HG03060 (cell line): Measurements from ENCODE around the gene MROH8.

Experiments
- ATAC-seq: cut with Tn5 transposase; IDR thresholded peaks from one replicate; pipeline ENCODE4 v1.9.1; 2021; ENCODE audit warnings: low read depth, moderate number of reproducible peaks; ENCODE audit not compliant: unreplicated experiment

The MROH8 gene

DNA sequence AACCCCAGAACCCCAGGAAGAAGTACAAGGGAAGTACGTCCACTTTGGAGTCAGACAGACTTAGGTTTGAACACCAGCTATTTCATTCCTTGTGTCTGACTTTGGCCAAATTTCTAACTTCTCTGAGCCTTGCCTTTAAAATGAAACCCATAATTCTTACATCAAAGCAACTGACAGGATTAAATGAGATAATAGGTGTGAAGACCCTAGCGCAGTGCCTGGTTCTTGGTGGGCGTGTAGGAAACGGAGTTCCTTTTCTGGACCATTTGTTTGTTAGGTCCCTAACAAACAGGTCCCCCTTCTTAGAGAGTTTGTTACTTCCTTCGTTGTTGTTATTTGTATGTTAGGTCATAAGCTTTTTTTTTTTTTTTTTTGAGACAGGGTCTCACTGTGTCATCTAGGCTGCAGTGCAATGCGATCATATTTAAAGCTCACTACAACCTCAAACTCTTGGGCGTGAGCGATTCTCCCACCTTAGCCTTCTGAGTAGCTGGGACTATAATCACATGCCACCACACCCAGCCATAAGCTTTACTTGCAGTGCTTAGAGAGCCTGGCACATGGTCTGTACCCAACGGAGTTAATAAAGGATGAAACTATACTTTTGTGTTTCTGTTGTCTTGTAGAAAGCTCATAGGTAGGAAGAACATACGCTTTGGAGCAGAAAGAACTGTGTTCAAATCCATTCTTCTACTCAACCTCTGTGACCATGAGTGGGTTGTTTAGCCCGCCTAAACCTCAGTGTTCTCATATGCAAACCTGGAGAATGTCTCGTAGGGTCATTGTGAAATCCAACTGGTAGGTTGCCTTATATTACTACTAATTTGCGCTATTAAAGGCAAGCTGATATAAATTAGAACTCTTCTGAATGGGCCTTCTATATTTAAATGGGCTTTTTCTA lies 21.8 kb upstream of the MROH8 start:
- ATAC-seq = no peak

DNA sequence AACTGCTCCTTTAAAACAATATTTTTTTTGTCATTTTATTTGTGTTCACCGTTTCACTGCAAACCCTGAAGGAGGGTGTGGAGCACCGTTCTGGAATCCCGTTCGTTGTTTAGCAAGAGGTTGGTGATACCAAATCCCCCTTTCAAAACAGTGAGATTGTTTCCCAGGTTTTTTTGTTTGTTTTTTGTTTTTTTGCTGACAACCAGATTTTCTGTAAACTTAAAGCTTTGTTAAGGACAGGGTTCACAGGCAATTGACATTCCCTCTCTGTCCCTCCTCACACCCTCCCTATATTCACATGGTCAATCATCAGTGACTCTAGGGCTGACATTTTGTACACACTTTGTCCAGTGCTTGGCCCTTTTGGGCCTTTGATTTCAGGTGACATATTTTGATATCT lies 21.0 kb upstream of the MROH8 start:
- no peak for ATAC-seq

DNA sequence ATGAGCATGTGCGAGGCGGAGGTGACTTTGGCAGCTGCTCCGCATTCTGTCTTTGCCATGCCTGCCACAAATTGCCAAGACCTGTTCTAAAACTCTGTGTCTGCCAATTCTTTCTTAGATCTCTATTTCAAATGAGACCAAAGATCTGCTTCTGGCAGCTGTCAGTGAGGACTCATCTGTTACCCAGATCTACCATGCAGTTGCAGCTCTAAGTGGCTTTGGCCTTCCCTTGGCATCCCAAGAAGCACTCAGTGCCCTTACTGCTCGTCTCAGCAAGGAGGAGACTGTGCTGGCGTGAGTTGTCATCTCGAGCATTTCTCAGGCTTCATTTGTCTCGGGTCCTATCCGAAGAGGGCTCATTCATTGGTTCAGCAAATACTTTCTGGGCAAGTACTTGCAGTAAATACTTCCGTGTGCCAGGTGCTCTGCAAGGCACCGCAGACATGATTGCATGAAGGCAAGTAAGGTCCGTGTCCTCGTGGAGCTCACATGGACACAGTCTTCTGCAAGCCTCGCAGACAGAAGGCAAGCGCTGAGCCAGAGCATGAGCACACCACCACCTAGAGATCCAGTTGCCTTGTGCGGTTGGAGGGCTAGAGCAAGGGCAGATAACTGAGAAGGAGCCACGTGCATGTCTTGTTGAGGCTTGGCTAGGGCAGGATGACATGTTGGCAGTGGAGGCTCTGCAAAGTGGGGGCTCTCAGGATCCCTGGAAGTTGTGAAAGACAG lies 19.7 kb upstream of the MROH8 start:
- no peak for ATAC-seq

DNA sequence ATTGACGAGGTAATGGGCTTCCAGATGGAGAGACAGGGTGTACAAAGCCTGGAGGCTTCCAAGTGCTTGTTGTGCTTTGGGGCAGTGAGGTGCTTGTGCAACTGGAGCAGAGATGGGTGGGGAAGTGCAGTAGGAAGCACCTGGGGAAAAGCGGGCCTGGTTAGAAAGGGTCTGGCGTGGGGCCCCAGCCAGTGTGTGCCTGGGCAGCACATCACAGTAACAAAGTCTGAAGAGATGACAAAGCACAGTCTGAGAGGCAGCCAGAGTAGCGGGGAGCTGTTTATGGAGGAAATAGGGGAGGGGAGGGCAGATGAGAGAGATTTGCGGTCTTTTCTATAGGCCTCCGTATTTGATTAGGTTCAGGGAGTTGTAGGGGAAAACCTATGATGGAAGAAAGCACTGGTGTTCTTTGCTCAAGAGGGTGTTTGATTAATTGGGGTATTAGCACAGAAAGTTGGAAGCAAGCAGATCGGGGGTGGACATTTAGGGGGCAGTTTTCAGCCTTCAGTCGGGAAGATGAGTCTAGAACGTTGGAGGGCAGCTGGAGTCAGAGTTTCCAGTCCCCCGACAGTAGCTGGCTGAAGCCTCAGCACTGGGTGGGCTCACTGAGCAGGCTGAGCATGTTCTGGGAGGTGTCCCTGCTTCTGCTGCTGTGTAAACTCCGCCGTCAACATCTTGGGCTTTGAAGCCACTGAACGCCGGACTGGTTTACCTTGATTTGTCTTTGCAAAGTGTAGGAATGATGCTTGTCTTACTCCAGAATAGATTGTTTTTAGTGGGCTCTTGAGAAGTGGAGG lies 15.5 kb upstream of the MROH8 start:
- ATAC-seq = no peak

DNA sequence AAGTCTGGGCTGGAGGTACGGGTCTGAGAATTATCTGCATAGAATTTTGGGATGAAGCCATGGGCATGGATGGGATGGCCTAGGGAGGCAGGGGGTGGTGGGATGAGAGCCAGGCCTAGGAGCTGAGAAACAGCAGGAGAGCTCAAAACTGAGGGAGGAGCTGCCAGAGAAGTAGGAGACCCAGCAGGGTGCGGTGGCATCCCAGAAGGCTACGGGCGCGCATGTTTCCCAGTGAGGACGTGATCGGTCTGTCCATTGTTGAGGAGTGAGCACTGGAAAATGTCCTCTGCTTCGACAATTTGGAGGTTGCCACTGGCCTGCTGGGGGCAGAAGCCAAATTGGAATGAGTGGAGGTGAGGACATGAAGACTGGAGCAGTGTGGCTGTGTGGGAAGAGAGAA lies 14.5 kb upstream of the MROH8 start:
- ATAC-seq = no peak

DNA sequence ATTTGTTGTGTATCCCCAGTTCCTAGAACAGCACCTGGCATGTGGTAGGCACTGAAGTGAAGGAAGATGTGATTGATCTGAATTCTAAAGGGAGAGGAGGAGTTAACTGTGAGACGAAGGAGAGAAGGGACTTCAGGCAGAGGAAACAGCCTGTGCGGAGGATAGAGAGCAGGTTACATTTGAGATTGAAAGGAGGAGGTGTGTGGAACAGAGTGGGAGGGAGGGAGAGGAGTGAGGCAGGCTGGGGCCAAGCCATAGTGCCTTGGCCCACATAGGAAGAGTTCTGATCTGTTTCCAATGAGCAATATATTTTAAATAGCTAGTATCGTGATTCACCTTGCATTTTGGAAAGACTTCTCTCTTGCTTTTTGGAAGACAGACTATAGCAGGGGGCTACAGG lies 13.9 kb upstream of the MROH8 start:
- no peak for ATAC-seq

DNA sequence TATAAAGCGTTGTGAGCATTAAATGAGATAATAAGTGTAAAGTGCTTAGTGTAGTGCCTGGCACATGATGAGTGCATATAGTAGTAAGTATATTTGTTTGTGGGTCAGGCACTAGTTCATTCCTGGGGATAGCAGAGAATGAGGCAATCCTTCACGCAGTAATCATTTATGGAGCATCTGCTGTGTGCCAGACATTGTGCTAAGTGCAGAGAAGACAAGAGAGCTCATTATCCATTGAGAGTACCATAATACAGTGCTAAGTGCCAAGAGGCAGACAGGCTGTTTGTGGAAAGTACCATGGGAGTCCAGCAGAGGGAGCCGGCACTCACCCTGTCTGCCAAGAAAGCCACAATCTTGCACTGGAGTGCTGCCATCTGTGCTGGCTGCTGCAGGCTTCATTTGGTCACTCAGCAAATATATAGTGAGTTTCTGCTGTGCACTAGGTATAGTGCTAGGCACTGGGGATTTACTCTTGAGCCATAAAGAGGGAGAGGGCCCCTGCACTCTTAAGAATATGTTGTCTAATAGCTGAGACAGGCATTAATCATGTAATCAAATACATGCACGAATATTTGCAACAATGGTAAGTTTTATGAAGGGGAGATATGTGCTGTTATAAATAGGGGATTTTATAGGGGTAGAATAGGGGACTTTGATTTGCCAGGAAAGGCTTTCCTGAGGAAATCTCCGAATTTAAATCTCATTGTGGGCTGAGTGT lies 12.9 kb upstream of the MROH8 start:
- ATAC-seq = no peak

DNA sequence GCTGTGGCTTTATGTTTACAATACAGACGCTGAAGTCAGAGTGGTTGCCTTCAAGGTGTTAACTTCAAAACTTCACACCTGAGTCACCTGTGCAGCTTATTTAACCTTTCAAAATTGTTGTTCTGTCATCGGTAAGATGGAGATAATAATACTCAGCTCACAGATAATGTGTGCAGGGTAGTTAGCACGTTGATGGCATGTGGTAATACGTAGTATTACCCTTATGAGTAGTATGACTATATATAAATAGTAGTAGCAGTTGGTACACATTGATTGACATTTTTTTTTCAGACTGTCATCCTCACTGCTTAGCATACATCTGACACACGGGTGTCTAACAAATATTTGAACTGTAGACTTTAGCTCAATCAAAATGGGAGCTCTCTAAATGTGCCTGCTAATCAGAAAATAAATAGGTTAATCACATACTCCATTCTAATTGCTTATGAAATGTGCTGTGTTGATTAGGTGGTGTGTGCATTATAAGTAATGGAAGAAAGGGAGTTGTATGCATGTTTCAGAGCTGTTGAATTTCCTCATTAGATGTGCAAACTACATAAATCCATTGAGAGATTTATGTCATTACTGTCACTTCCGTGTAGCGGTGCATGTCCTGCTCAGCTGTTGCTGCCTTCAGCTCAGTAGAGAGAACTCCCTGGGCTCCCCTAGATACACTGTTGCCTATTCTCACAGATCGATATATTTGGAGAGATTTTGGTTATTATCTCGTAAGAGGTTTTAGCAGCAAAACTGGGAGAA lies 11.2 kb upstream of the MROH8 start:
- no peak for ATAC-seq

DNA sequence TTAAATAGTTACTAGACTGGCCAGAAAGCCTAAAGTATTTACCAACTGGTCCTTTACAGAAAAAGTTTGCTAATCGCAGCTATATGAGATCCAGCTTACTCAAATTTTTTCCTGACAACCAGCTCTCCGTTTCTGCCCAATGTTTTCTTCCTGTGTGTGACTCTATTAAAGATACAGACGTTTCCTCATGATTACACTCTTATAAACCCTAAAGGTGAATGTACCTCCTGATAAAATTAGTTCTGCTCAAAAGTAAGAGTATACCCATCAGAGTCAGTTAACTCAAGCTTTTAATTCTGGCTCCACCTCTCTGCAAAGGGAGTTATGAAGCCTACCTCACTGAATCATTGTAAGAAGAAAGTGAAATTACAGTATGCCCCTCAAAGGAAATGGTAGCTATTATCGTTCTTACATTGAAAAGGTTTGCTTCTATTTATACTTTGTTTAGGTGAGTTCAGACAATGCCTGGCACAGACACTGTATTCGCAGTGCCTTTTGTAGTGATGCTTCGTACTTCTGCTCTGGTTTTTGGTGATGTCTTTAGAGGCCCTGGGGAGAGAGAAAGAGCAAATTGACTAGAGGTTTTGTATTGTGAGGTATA lies 10.2 kb upstream of the MROH8 start:
- ATAC-seq = no peak

DNA sequence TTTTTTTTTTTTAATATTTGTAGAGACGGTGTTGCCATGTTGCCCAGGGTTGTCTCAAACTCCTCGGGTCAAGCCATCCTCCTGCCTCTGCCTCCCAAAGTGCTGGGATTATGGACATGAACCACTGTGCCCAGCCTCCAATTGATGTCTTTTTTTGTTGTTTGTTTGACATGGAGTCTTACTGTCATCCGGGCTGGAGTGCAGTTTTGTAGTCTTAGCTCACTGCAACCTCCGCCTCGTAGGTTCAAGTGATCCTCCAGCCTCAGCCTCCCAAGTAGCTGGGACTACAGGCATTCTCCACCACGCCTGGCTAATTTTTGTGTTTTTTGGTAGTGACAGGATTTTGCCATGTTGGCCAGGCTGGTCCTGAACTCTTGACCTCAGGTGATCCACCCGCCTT lies 9.4 kb upstream of the MROH8 start:
- ATAC-seq = no peak

DNA sequence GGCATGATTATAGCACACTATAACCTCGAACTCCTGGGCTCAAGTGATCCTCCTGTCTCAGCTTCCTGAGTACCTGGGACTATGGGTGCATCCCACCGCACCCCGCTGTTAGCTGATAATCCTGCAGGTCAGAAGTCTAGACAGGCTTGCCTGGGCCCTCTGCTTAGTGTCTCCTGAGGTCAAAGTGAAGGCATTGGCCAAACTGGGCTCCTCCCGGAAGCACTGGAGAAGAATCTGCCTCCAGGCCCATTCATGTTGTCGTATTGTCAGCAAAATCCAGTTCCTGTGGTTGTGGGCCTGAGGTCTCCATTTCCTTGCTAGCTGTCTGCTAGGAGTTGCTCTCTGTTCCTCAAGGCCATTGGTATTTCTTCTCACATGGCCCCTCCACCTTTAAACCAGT lies 6.3 kb upstream of the MROH8 start:
- ATAC-seq = no peak

DNA sequence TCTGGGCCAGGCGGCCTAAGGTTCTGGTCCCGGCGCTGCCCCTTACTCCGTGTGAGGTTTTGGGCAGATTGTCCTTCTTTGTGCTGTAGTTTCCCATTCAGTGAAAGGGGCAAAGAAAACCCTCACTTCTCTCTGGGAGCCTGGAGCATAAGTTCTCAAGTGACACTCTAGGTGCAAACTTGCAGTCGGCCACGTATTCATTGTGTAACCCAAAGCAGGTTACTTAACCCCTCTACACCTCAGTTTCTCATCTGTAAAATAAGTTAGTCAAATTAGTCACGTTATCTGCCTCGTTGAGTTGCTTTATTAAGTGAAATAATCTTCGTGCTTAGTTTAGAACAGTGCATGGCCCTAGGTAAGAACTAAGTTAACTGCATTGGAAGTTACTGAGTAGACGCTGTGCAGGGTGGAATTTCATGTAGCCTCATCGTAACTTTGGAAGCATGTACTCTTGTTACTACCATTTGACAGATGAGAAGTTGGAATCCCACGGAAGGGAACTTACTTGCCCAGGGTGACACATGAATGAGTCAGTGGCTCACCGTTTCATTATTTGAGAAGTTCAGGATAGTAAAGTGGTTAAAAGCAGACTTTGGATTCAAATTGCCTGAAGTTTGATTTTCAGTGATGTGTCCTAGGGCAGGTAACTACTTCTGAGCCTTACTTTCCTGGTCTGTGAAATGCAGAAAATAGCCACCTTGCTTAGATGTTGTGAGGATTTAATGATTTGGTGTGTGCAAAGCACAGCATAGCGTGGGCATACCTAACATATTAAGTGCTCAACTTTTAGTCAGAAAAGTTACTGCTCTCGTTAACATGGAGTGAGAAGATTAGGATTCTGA lies 556 bp upstream of the MROH8 start:
- ATAC-seq = no peak

DNA sequence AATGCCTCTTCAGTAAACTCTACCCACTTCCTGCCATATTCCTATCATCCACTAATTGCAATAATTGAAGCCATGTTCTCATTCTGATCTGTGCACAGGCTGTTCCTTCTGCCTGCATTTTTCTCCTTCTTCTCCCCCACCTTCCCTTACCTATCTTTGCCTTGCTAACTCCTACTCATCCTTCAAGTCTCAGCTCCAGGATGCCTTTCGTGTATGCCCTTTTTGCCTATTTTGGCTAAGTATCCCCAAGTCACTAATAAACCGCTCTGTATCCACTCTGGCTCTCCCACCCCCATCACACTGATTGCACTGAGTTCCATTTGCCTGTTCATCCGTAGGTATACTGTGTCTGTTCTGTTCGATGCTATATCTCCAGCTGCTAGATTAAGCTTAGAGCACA lies 6.5 kb downstream of the MROH8 start:
- ATAC-seq = no peak

DNA sequence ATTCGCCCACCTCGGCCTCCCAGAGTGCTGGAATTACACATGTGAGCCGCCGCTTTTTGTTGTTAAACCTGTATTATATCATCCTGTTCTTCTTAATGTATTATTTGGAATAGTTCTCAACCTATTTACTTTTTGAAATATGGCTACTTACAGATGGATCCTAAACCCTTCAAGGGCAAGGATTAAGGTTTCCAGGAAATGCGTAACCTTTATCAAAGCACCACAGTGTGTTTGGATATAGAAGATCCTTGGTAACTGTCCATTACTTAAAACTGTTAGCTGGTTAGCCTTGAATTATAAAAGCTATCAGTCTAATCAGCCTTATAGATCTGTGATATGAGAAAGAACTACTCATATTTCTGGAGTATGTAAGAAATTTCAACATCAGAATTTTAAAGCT lies 12.5 kb downstream of the MROH8 start:
- ATAC-seq = no peak

DNA sequence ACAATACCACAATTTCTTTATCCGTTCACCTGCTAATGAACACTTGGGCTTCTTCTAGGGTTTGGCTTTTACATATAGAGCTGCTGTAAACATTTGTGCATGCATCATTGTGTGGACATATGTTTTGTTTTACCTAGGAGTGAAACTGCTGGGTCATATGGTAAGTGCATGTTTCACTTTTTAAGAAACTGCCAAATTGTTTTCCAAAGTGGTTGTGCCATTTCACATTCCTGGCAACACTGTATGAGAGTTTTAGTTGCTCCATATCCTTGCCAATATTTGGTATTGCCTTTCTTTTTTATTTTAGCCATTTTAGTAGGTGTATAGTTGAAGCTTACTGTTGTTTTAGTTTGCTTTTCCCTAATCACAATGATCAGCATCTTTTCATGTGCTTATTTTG lies 14.3 kb downstream of the MROH8 start:
- no peak for ATAC-seq

DNA sequence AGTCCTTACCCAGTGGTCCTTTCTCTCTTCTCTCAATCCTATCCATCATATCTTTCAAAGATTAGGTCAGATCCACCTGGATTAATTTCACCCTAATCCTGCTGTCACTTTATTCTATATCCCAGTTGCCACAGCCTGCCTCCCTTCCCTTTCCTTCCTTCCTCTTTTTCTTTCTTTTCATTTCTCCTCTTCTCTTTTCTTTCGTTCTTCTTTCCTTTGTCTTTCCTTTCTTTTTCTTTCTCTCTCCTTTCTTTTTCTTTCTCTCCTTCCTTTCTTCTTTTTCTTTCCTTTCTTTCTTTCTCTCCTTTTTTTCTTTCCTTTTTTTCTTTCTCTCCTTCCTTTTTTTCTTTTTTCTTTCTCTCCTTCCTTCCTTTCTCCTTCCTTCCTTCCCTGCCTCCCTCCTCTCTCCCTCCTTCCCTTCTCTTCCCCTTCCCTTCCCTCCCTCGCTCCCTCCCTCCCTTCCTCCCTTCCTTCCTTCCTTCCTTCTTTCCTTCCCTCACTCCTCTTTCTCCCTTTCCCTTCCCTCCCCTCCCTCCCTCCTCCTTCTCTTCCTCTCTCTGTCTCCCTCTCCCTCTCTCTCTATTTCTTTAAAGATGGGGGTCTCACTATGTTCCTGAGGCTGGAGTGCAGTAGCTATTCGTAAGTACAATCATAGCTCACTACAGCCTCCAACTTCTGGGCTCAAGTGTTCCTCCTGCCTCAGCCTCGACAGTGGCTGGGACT lies 15.4 kb downstream of the MROH8 start:
- no peak for ATAC-seq

DNA sequence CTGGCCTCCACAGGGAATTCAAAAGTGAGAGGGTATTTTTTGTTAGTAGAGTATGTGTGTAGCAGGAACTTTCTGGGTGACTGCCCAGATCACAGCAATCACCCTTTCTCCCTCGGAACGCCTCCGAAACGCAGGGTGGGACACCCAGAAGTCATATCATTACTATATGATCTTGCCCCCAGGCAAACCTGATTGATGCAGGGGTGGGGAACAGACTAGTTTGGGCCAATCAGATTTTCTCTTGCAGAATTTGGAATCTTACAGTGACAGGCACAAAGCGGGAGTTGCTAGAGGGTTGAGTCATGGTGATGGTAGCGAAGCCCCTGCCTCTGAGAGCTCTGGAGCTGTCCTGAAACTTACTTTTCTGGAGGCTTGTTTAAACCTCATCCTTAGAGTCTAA lies 16.7 kb downstream of the MROH8 start:
- no peak for ATAC-seq
